Endothelial cell of umbilical vein (primary cell): ENCODE measurements around the gene GPR155. TPM values are rescaled to one million over a fixed set of nuclear protein-coding genes. Genes with fewer than 3 reads are reported as not detected.
"Not testable (repeated sequence)": the region's sequence is repeated elsewhere in the genome, so short reads cannot be mapped to it uniquely, and the experiment has no call there.

ENCODE experiments used
- BruUV-seq: library from RNA; stranded (reverse); fragments of 400-500 nt; replicated peaks from 2 replicates; lab custom pipeline; 2021; lab: Mats Ljungman, UMichigan
- CTCF ChIA-PET: fragments of 300-600, 350-600 bp; sonication (Branson Sonifier 250); formaldehyde crosslinking; loops from one replicate; lab custom pipeline; 2021; ENCODE audit warnings: antibody characterized with exemption, inconsistent platforms; lab: Charles Lee
- POLR2A ChIA-PET: fragments of 300-600, 350-600 bp; sonication (Branson Sonifier 250); formaldehyde crosslinking; loops from one replicate; lab custom pipeline; 2021; ENCODE audit warnings: antibody characterized with exemption, inconsistent platforms; lab: Charles Lee
- DNase-seq: peaks from one replicate; pipeline ENCODE4 v3.0.0-alpha.2; 2011; ENCODE audit warnings: low read depth, low spot score
- FAIRE-seq: peaks from 2 replicates; lab custom pipeline; 2011; peaks lifted over from hg19 to GRCh38; lab: Jason Lieb, UNC
- H2AFZ ChIP-seq: 2 replicates; pipeline ENCODE4 v1.6.0; 2012; ENCODE audit warnings: low read depth, low read length, control low read depth, inconsistent platforms
- H3K27ac ChIP-seq: 2 replicates; pipeline ENCODE4 v1.5.1; 2011; ENCODE audit warnings: low read depth, mild to moderate bottlenecking, control low read depth, low read length, moderate library complexity; ENCODE audit not compliant: insufficient read depth
- H3K27me3 ChIP-seq, 2 experiments: 2 replicates each; pipeline versions ENCODE4 v1.6.0 to v1.6.1; 2011; ENCODE audit warnings: low read length in 2 of 2, mixed read lengths in 1 of 2; ENCODE audit not compliant: control insufficient read depth in 2 of 2, insufficient read depth in 2 of 2
- H3K36me3 ChIP-seq, 2 experiments: 2 replicates in 1 of 2; 3 replicates in 1 of 2; pipeline ENCODE4 v1.5.1; 2011; ENCODE audit warnings: low read length in 2 of 2, mild to moderate bottlenecking in 1 of 2, moderate library complexity in 1 of 2; ENCODE audit not compliant: control insufficient read depth in 2 of 2, insufficient read depth in 2 of 2; ENCODE audit errors: extremely low read depth in 1 of 2
- H3K4me1 ChIP-seq: 3 replicates; pipeline ENCODE4 v1.5.1; 2011; ENCODE audit warnings: mild to moderate bottlenecking, low read length; ENCODE audit not compliant: control insufficient read depth, insufficient read depth; ENCODE audit errors: extremely low read depth
- H3K4me2 ChIP-seq: 2 replicates; pipeline ENCODE4 v1.6.1; 2011; ENCODE audit warnings: low read length, control low read depth, mixed read lengths; ENCODE audit not compliant: insufficient read depth
- H3K4me3 ChIP-seq, 3 experiments: fragments of 200-600 bp in 1 of 3; sonication (generic), shearing (Covaris generic) in 1 of 3; replicated peaks in 1 of 3; 2 replicates each; pipeline ENCODE4 v1.5.1; 2011 to 2016; ENCODE audit warnings: control low read depth in 3 of 3, low read length in 3 of 3, mild to moderate bottlenecking in 2 of 3, inconsistent platforms in 1 of 3, low read depth in 1 of 3, moderate library complexity in 1 of 3; ENCODE audit not compliant: insufficient read depth in 1 of 3
- H3K79me2 ChIP-seq: 2 replicates; pipeline ENCODE4 v1.6.0; 2012; ENCODE audit warnings: low read length, inconsistent platforms; ENCODE audit not compliant: control insufficient read depth, insufficient read depth
- H3K9ac ChIP-seq: replicated peaks from 2 replicates; pipeline ENCODE3; 2011; ENCODE audit warnings: low read length, control low read depth; ENCODE audit not compliant: insufficient read depth; ENCODE audit errors: extremely low read depth
- H3K9me1 ChIP-seq: replicated peaks from 3 replicates; pipeline ENCODE4 v1.6.0; 2011; ENCODE audit warnings: mild to moderate bottlenecking, low read length; ENCODE audit not compliant: control insufficient read depth, insufficient read depth; ENCODE audit errors: extremely low read depth
- H3K9me3 ChIP-seq: replicated peaks from 2 replicates; pipeline ENCODE4 v1.5.1; 2012; ENCODE audit warnings: low read length, inconsistent platforms; ENCODE audit not compliant: control insufficient read depth, insufficient read depth
- H4K20me1 ChIP-seq: replicated peaks from 2 replicates; pipeline ENCODE3; 2011; ENCODE audit warnings: mild to moderate bottlenecking, low read length; ENCODE audit not compliant: control insufficient read depth, insufficient read depth; ENCODE audit errors: extremely low read depth
- dilution Hi-C: fragments of 300-500 bp; cut with MboI; formaldehyde crosslinking; loops from one replicate; pipeline ENCODE4 v1.15.0; 2019; ENCODE audit warnings: low sequenced_read_pairs; ENCODE audit not compliant: extremely low pct_ligation_motif_present
- intact Hi-C: fragments of 100-400 bp; cut with micrococcal nuclease; formaldehyde crosslinking; loops from one replicate; pipeline ENCODE4 v1.10.0; 2022
- polyA plus RNA-seq, 4 experiments: library from polyadenylated mRNA; depleted of rRNA in 3 of 4; stranded (reverse) in 3 of 4; unstranded in 1 of 4; fragments of >200 nt; gene quantifications; 2 replicates each; pipeline versions ENCODE4 v1.2.1 to v1.2.3, GENCODE V29; 2011 to 2012; ENCODE audit warnings: missing spikeins in 1 of 4
- total RNA-seq: library from RNA; stranded (reverse); gene quantifications from 2 replicates; pipeline ENCODE4 v1.2.3, GENCODE V29; 2021
- TF ChIP-seq, protein P1 (sequence below): IDR thresholded peaks from 2 replicates; pipeline ENCODE4 v1.6.1; 2011; ENCODE audit not compliant: insufficient read depth, insufficient read length

GPR155 gene
- total and polyA plus RNA-seq, 2 donors (not counting 3 experiments of a cell fraction or from before 2014, with no cell fraction given): 0.62 to 1.7 TPM

DNA sequence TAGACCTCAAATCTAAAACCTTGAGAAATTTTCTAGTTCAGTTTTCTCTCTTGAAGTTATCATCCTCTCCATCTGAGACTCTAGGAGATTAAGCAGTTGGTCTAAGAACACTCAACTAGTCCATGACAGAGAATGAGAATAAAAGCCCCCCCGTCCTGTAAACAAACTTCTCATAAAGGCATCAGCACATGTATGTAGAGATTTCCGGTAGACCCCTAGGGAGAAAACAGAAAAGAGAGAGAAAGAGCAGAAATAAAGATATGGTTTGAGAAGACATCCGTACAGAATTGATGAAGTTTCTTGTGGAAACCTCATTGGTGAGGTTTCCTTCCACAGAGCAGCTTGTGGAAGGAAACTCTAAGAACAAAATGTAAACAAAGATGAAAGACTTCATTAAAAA, 3.2 kb upstream of the GPR155 start:
- Histone ChIP-seq H3K79me2 (no peaks in the 10 kb centered on the region), H4K20me1 (no peaks in the 10 kb centered on the region), H3K4me3 (no peak overlapping the region), H2AFZ (no peak overlapping the region), H3K9me3 (no peaks in the 10 kb centered on the region), H3K36me3 (no peaks in the 10 kb centered on the region), H3K4me2 (no peak overlapping the region), H3K27me3 (peaks cover 1 to 4% of the 10 kb centered on the region in 2 experiments), H3K4me1 (peaks cover 10% of the 10 kb centered on the region), H3K27ac (no peak overlapping the region), H3K9me1 (no peaks in the 10 kb centered on the region), H3K9ac (no peak overlapping the region)
- no TSS peak for BruUV-seq
- ChIA-PET POLR2A (no interaction called here), CTCF (no interaction called here)
- DNase-seq (no peak), FAIRE-seq (no peak)
- TF ChIP-seq, protein P1, sequence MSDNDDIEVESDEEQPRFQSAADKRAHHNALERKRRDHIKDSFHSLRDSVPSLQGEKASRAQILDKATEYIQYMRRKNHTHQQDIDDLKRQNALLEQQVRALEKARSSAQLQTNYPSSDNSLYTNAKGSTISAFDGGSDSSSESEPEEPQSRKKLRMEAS: no peak
- intact Hi-C loops (no loop called here), dilution Hi-C loops (no loop called here)

DNA sequence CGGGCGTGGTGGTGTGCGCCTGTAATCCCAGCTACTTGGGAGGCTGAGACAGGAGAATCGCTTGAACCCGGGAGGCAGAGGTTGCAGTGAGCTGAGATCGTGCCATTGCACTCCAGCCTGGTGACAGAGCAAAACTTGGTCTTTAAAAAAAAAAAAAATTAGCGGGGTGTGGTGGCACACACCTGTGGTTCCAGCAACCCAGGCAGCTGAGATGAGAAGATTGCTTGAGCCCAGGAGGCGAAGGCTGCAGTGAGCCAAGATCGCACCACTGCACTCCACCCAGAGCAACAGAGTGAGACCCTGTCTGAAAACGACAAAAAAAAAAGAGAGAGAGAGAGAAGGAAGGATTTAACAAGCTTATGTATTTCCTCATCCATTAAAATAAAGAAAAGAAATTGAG, 2.7 kb upstream of the GPR155 start:
- H3K79me2 ChIP-seq, dilution Hi-C loops, POLR2A ChIA-PET, CTCF ChIA-PET, H3K36me3 ChIP-seq, H4K20me1 ChIP-seq, BruUV-seq, H2AFZ ChIP-seq, H3K9ac ChIP-seq, H3K9me3 ChIP-seq, H3K9me1 ChIP-seq, H3K27me3 ChIP-seq, H3K27ac ChIP-seq, H3K4me2 ChIP-seq, H3K4me3 ChIP-seq, DNase-seq, FAIRE-seq: not testable (repeated sequence)
- H3K4me1 ChIP-seq: peaks cover 10% of the 10 kb centered on the region
- intact Hi-C loops: loop anchor here (5.0 kb wide), 1 partner anchor 678 kb away; the partner anchor contains the start of gene ATF2
